HG03196 (cell line): ENCODE measurements around the gene CABCOCO1.

ENCODE experiments used
- ATAC-seq: cut with Tn5 transposase; IDR thresholded peaks from one replicate; pipeline ENCODE4 v1.9.1; 2021; ENCODE audit not compliant: unreplicated experiment

Gene CABCOCO1, protein sequence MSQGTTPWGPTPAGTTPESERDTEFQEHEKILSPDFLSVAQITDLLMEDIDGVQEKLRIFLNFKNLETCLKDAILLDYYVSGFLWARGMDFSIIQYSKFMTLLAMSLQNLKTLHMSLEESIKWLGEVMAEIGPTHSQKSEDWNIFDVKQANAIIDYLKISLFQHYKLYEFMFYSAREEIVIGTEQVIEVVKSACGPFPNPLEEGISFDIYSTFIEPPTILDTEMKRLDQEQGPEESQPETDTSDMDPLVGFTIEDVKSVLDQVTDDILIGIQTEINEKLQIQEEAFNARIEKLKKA

DNA sequence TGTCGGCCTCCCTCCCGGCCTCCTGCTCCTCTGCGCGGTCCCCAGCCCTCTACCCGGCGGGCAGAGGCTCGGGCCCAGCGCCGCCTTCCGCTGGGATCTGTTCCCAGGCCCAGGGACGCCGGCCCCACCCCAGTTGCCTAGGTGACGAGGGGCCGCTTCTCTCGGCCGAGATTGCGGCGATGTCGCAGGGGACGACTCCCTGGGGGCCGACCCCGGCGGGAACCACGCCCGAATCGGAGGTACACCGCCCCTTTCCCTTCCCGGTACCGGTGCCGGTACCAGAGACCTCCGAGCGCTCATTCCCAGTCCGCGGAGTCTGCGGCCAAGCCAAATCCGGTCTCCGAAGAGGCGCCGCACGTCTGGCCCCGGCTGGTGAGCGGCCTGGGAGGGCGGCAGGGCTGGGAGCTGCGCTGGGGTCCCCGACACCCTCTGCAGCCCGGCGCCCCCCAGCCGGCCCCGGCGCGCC, at the start of gene CABCOCO1:
CABCOCO1 (plus strand) TSS at position 136 of the 466 bp plus-strand sequence; CDS start at position 180, 44 bp downstream.
- no peak for ATAC-seq

DNA sequence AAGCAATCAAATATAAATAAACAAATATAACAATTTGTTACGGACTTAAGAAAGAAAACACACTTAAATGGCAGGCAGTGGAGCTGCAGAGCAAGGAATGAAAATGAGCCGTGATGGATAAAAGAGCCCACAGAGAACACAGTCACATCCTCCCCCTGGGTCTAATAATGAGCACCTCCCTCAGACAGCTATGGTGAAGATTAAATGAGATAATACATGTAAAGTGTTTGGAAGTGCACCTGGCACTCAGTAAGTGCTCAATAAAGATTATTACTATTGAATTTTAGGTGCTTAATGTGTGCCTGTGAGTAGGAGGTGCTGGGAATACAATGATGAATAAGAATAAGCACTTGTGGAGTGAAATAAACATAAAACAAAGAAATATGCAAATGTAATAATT, 49.1 kb upstream of the CABCOCO1 start:
- ATAC-seq: no peak

DNA sequence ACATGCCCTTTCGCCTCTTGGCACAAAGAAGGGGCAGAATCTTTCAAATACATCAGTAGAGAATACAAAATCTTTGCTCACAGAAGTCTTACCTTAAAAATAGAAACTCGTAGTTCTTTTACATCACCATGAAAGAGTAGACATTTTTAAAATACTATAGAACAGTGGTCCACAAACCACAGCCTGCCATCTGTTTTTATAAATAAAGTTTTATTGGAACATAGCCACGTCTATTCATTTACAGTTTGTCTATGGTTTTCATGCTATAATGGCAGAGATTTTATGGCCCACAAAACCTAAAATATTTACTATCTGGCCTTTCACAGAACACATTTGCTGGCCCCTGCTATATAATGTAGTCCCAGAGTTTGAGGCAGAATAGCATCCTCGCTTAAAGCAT, 46.1 kb upstream of the CABCOCO1 start:
- no peak for ATAC-seq

DNA sequence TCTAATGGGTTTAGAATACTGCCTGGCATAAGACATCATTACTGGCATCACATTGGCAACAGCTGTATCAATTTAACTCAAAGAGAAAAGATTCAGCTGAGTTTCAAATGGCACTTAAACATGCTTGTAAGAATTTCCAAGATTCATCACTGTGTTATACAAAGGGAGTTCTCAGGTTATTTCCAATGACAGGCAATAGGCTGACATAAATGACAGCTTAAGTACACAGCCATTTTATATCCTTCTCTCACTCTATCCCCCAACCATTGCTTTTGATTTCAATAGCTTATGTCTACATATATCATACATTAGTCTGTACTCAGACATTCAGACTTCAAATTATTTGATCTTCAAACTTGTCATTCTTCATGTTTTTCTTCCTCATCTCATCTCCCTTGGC, 45.5 kb upstream of the CABCOCO1 start:
- ATAC-seq: no peak

DNA sequence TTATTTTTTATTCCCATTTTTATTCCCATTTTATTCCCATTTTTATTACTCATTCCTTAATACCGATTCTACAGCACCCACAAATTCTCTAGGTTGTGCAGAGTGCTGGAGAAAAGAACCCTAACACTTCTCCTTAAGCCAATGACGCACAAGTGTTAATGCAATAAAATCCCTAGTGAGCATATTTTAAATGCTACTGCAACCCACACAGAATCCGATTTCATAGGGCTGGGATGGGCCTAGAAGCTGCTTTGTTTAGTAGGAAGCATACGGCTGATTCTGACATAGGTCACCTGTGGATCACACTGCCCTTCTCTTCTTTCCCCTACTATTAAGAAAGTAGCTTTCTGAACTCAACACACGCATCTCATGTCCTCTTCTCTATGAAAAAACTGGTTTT, 45.1 kb upstream of the CABCOCO1 start:
- no peak for ATAC-seq

DNA sequence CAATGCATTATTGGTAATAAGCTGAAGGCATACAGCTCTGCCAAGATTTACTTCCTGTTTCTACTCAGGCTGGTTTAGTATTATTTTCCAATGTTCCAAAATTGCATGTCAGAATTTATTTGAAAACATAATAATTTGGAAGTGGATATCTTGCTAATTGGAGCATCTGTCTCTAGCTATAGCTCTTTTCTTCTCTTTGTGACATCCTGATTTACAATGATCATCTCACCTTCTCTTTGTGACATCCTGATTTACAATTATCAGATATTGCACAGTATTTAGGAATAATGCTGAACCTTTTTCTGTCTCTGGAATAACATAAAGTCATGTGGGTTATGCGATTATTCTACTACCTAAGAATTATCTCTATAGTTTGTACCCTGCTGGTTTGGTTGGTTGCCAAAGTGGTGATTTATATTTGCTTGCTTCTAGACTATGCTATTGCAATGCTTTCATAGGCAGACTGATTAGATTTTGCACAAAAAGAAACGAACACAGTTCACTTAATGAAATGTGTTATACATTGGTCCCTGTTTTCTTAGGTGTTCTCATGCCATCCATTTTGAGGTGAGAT, 44.3 kb upstream of the CABCOCO1 start:
- ATAC-seq: no peak

DNA sequence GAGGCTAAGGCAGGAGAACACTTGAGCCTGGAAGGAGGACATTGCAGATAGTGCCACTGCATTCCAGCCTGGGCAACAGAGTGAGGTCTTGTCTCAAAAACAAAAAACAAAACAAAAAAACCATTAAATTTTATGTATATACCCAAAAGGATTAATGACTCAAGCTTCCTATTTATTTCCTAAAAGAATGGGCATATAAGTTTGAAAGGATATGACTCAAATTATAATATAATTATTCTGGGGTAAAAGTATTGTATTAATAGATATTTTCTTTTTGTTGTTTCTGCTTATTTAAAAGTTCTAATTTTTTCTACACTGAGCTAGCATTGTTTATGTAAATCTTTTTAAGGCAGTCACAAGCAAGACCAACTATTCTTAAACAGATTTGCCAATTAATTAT, 42.2 kb upstream of the CABCOCO1 start:
- ATAC-seq: no peak

DNA sequence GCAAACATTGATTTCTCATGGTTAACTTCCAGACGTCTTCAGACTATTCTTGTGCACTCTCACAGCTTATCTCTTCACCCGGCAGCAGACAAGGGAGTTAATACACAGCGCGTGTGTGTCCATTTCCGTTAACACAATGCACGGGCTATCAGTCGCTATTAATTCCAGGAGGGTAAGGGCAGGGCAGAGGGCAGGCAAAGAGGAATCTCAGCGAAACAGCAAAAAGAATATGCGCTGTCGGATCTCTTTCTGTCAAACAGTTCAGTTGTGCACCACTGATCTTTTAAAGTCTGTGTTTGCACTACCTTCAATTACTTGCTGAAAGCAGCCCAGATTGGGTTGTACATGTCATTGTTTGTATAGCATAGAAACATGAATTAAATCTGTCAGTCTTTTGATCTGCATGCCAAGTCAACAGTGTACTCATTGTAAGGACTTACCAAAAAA, 41.1 kb upstream of the CABCOCO1 start:
- ATAC-seq: no peak

DNA sequence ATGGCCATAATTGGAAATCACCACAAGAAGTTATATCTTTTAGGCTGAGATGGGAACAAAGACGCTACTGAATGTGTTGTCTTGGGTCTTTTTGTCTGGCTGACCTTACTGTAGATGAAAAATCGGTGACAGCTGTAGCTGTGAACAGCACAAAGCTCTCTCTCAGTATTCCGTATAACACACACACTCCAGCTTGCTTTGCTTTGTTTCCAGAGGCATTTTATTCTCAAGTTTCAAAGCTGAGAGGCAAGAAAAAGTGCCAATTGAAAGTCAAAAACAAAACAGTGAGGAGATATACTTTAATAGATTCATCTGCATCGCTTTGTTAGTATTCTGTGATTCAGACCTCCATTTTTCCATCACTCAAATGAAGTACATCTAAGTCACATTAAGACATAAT, 39.6 kb upstream of the CABCOCO1 start:
- no peak for ATAC-seq

DNA sequence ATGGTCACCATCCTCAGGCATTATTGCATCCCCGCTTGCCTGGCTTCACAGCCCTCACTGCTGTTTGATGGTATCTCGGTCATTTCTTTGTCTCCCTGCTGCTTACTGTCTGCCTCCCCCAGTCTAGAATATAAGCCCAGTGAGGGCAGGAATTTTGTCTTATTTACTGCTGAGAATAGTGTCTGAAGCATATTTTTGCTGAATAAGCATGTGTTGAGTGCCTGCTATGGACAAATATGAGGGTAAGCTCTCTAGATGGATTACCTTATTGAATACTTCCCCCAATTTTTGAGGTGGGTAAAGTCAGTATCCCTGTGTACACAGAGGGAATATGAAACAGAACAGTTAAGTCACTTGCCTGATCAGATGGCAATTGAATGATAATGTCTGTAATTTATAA, 36.5 kb upstream of the CABCOCO1 start:
- no peak for ATAC-seq

DNA sequence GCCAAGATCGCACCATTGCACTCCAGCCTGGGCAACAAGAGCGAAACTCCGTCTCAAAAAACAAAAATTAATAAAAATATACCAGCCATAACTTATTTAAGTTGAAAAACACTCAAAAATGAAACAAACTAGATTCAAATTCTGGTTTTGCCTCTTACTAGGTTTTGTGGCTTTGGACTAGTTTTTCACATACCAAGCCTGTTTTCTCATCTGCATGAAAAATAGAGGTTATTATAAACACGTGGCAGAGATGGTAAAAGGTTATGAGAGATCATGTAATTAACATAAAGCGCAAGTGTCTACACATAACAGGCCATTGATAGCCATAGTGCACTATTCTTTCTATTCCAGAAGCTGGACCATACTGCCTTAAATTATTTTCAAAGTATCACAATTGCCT, 35.5 kb upstream of the CABCOCO1 start:
- ATAC-seq: no peak

DNA sequence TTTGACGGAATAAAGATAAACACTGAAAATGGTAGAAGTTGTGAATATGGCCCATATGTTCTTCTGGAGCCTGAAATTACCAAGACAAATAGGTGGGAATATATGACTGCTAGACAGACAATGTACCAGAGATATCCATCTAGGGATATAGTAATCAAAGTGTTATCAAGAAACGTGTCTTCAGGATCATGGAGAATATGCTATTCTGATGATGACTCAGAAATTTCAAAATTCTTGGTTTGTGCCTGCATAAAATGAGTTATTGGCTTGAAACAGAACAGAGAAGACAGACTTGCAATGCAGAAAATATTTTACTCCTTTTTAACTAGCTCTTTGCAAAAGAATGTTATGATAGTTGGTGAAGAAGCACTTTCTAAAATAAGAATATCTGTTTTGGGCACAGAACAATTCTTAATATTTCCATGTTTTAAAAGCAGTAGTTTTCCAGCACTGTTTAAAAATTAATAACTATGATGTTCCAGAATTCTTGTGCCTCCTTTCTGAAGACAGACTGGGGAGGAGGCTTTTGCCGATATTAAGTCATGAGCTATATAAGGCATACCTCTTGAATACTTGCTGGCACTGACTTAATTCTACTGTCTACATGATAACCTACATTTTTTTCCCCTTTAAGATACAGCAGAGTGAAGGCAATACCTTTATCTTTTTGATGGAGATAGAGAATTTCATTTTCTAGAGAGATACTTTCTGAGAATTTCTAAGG, 34.4 kb upstream of the CABCOCO1 start:
- no peak for ATAC-seq

DNA sequence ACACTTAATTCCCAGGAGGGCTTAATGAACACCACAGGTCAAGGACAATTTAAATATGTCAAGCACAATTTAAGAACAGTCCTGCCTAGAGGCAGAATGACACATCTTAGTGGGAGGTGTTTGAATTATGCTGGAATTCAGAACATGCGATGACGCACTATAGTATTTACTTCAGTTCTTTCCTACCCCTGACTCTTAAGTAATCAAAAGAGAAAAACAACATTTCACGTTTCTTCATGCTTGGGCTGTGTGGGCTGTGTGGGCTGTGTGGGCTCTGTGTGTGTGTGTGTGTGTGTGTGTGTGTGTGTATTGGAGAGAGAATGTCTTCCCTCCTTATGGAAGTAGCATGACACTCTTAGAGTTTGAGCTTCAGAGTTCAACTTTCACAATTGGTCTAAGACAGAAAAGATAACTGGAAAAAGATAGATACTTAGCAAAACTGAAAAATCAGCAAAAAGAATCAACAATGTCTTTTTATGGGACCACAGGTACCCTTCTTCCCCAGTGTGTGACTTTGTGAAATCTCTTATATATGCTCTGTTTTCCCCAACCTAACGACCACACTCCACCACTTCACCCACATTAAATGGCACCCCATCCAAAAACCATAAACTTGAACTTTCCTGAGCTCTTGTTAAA, 33.7 kb upstream of the CABCOCO1 start:
- no peak for ATAC-seq

DNA sequence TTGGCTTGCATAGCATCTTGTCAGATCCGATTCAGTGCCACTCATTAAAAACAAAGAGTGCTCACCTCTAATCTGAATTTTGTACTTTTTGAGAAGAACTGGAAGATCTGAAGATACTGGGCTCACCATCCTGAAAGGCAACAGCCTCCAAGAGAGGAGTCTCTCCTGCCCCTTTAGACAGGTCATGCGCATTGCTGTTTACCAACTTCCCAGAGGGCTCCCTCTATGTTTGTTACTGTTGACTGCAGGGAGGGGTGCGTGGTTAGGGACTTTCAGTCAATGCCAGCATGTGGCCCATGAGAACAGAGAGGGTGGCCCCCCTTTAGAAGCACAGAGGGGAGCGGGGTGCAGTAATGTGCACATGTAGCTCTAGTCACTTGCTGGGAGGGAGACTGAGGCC, 33.2 kb upstream of the CABCOCO1 start:
- no peak for ATAC-seq

DNA sequence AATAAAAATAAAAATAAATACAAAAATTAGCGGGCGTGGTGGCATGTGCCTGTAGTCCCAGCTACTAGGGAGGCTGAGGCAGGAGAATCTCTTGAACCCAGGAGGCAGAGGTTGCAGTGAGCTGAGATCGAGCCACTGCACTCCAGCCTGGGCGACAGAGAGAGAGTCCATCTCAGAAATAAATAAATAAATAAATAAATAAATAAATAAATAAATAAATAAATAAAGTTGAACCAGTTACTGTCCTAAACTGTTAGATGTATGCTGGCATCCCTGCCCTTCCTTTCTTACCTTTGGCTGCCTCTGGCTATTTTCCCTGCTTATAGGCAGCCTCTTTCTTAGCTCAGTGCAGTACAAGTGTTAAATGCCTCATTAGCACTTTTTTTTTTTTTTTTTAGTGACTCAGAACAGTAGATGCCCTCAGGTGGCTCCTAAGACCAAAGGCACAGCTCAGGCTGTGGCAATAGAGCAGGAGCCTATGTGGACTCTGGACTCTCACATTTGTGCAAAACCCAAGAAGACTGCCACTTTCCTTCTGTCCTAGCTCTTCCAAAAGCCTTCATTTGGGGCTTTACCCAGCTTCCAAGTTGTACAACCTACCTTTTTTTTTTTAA, 30.6 kb upstream of the CABCOCO1 start:
- no peak for ATAC-seq

DNA sequence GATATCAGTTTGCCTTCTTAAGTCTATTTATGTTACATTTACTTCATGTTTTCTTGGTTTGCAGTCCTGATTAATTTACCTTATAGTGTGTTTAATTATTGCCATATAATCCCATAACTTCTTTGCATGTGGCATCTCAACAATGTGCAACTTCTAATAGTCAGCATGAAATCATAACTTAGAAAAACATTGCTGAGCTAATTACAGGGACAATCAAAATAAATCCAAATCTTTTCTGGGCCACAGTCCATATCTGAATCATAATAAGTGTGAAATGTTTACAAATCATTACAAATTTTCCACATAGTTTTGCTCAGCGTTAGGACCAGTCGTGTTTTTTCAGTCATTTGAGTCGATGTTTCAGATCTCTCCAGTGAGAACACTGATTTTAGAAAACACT, 29.1 kb upstream of the CABCOCO1 start:
- ATAC-seq: no peak

DNA sequence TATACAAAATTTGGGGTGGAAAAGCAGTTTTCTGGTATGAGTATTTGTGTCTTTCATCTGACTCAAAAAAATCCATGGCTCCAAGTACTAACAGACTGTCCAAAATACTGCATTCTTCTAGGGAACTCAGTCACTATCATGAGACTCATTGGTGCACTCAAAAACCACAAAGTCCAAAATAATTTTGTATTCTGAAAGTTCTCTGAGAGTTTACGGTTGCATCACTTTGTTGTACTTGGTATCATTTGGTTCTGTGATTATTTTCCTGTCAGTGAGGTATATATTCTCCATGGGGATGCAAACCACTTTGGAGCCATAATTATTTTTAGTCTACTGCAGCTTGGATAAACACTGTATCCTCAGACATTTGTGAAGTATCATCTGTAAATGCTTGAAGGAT, 28.0 kb upstream of the CABCOCO1 start:
- ATAC-seq: no peak

DNA sequence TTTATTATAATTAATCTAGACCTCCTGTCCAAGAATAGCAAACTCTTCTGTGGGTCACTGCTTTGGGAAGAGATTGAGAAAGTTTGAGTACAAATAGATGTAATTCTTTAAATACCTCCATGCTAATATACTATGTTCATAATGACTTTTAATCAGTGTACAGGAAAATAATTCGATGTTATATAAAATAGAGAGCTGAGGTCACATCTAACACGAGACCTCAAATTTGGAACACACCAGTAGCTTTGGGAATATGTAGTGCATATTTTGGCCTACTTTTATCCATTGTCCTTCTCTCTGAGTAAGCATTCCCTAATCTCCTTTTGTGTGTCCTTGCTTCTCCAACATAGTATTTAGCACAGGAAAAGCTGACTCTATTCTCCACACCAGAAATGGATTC, 27.3 kb upstream of the CABCOCO1 start:
- ATAC-seq: no peak

DNA sequence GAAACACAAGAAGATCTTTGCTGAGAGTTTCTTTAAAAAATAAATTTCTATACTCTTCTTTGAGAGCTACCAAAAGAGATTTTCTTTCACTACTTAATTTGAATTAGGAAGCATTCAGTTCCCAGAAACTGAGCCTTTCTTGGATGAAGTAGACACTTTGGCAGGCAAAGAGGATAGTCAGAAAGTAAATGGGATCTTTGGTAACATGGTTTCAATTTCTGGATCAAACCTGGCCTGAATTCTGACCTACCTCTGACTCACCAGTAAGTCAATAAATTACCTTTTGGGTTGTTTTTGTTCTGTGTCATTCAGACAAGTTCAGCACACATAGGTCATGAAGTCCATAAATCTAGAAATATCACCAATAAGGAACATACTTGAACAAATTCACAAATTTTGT, 26.8 kb upstream of the CABCOCO1 start:
- ATAC-seq: no peak

DNA sequence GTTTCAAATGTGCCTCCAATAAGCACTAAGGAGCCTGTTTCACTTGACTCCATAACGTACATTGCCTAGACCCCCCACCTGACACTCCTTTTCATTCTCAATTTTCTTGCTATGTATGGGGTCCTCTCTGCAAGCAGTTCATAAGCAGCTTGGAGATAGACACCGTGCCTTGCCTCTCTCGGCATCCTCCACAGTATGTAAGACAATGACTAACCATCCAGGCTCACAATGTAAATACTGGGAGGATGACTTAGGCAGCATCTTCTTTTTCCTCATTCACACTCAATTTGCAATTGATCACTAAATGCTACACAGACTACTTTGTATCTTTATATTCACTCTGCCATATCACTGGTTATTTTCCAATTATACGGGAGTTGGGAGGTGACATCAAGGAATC, 22.8 kb upstream of the CABCOCO1 start:
- ATAC-seq: no peak

DNA sequence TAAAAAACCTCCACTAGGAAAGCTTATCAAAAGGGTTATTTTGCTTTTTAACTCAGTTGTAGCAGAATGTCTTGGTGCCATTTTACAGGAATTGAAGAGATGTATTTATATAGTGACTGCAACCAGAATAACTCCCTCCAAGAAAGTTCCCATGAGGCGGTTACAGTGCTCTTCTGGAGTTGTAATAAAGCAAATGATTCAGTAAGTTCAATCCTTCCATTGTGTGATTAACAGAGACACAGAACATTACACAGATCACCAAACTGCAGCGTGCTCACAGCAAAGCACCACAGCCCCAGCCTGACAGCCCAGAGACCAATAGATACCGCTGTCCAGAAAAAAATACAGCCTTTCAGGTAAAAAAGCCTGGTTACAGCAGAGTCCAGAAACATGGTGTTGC, 21.9 kb upstream of the CABCOCO1 start:
- ATAC-seq: no peak
